ENCODE data around the gene B3GAT1.

B3GAT1 gene

GRCh38 chr11:134440851-134441250 is 28.8 kb upstream of the B3GAT1 start:
- no peak for DNase-seq

- no peak for DNase-seq
These were observed 26.8 kb upstream of the B3GAT1 start for GRCh38 chr11:134438542-134439537.

GRCh38 chr11:134437821-134438220 is 25.8 kb upstream of the B3GAT1 start:
- no peak for DNase-seq

- DNase-seq, result no peak
These were observed 24.7 kb upstream of the B3GAT1 start for GRCh38 chr11:134436781-134437180.

GRCh38 chr11:134433806-134434205 is 21.8 kb upstream of the B3GAT1 start:
- no peak for DNase-seq

GRCh38 chr11:134433251-134433650 is 21.2 kb upstream of the B3GAT1 start:
- DNase-seq, result no peak

- DNase-seq, result no peak
These were observed 20.7 kb upstream of the B3GAT1 start for GRCh38 chr11:134432776-134433175.

GRCh38 chr11:134429106-134429505 is 17.1 kb upstream of the B3GAT1 start:
- no peak for DNase-seq

GRCh38 chr11:134425816-134426536 is 13.9 kb upstream of the B3GAT1 start:
- DNase-seq, result no peak

- DNase-seq, result no peak
These were observed 13.4 kb upstream of the B3GAT1 start for GRCh38 chr11:134425413-134425812.

- DNase-seq, result no peak
These were observed 11.1 kb upstream of the B3GAT1 start for GRCh38 chr11:134423106-134423505.

- peak; percentile 11 for DNase-seq
These were observed 6.1 kb upstream of the B3GAT1 start for GRCh38 chr11:134417871-134418840.

- no peak for DNase-seq
These were observed 4.7 kb upstream of the B3GAT1 start for GRCh38 chr11:134416726-134417125.

- no peak for DNase-seq
These were observed 3.0 kb upstream of the B3GAT1 start for GRCh38 chr11:134414766-134415765.

GRCh38 chr11:134413826-134414731 is 2.0 kb upstream of the B3GAT1 start:
- no peak for DNase-seq

- DNase-seq, result no peak
These were observed 1.2 kb upstream of the B3GAT1 start for GRCh38 chr11:134413043-134413825.

- DNase-seq, result no peak
These were observed 1.3 kb downstream of the B3GAT1 start for GRCh38 chr11:134410766-134411165.

GRCh38 chr11:134409552-134410429 is 2.3 kb downstream of the B3GAT1 start:
- no peak for DNase-seq
